GM12878 (cell line): Measurements from ENCODE around the gene MVK.

Source experiments
- CEBPB ChIP-seq, 2 experiments: fragments of 150-350 bp in 1 of 2; IDR thresholded peaks; 2 replicates each; pipeline ENCODE4 v1.6.1; 2012 to 2014; ENCODE audit warnings: low read depth in 2 of 2, low read length in 2 of 2, borderline replicate concordance in 1 of 2, inconsistent platforms in 1 of 2
- CHD2 ChIP-seq: IDR thresholded peaks from 2 replicates; pipeline ENCODE4 v1.6.1; 2011; ENCODE audit warnings: low read depth, low read length, improper control_type of control experiment, borderline replicate concordance
- CTCF ChIP-seq, 3 experiments: IDR thresholded peaks in 2 of 3; conservative IDR thresholded peaks in 1 of 3; 2 replicates each; pipeline ENCODE4 v1.5.1; 2011; ENCODE audit warnings: low read depth in 3 of 3, low read length in 3 of 3, mild to moderate bottlenecking in 3 of 3, control low read depth in 2 of 3, moderate library complexity in 2 of 3, inconsistent platforms in 1 of 3, mixed read lengths in 1 of 3; ENCODE audit not compliant: control insufficient read depth in 2 of 3, insufficient read depth in 1 of 3; ENCODE audit errors: extremely low read depth in 1 of 3
- MYB ChIP-seq: fragments of 150-350 bp; IDR thresholded peaks from 2 replicates; pipeline ENCODE4 v1.6.1; 2014; ENCODE audit warnings: mild to moderate bottlenecking, low read depth, low read length, borderline replicate concordance
- POLR2A ChIP-seq: IDR thresholded peaks from 2 replicates; pipeline ENCODE4 v1.6.1; 2011; ENCODE audit warnings: low read depth, mild to moderate bottlenecking, low read length
- PRDM15 ChIP-seq: fragments of 450-650 bp; formaldehyde crosslinking; IDR thresholded peaks from 2 replicates; pipeline ENCODE4 v1.4.0; 2020; ENCODE audit warnings: mild to moderate bottlenecking, moderate library complexity
- ZSCAN29 ChIP-seq: fragments of 450-650 bp; IDR thresholded peaks from 2 replicates; pipeline ENCODE4 v1.6.1; 2017; ENCODE audit warnings: mild to moderate bottlenecking, moderate library complexity
- TF ChIP-seq, protein P1 (sequence below): fragments of 150-350 bp; IDR thresholded peaks from 2 replicates; pipeline ENCODE4 v1.6.1; 2016; ENCODE audit warnings: low read depth, low read length

- no peak for TF ChIP-seq CTCF (IDR thresholded peaks at IDR 0.05 in 2 of 3, conservative IDR thresholded peaks at IDR 0.05 in 1 of 3; ENCODE audit: control insufficient read depth in 2 of 3, extremely low read depth in 1 of 3, insufficient read depth in 1 of 3, low read depth in 3 of 3, low read length in 3 of 3)
- TF ChIP-seq, protein P1, sequence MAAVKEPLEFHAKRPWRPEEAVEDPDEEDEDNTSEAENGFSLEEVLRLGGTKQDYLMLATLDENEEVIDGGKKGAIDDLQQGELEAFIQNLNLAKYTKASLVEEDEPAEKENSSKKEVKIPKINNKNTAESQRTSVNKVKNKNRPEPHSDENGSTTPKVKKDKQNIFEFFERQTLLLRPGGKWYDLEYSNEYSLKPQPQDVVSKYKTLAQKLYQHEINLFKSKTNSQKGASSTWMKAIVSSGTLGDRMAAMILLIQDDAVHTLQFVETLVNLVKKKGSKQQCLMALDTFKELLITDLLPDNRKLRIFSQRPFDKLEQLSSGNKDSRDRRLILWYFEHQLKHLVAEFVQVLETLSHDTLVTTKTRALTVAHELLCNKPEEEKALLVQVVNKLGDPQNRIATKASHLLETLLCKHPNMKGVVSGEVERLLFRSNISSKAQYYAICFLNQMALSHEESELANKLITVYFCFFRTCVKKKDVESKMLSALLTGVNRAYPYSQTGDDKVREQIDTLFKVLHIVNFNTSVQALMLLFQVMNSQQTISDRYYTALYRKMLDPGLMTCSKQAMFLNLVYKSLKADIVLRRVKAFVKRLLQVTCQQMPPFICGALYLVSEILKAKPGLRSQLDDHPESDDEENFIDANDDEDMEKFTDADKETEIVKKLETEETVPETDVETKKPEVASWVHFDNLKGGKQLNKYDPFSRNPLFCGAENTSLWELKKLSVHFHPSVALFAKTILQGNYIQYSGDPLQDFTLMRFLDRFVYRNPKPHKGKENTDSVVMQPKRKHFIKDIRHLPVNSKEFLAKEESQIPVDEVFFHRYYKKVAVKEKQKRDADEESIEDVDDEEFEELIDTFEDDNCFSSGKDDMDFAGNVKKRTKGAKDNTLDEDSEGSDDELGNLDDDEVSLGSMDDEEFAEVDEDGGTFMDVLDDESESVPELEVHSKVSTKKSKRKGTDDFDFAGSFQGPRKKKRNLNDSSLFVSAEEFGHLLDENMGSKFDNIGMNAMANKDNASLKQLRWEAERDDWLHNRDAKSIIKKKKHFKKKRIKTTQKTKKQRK: no peak
- no peak for TF ChIP-seq CEBPB (IDR thresholded peaks at IDR 0.05; ENCODE audit: borderline replicate concordance in 1 of 2, low read depth in 2 of 2, low read length in 2 of 2)
- TF ChIP-seq POLR2A: no peak
- TF ChIP-seq CHD2: no peak
- TF ChIP-seq MYB: no peak
- no peak for TF ChIP-seq PRDM15 (CRISPR knock-in tag)
- no peak for TF ChIP-seq ZSCAN29
Measured at GRCh38 chr12:109589691-109590245, 16.2 kb downstream of the MVK start.
